GM21717 (cell line): ENCODE measurements around the gene ZSCAN10.

Experiments
- ATAC-seq: cut with Tn5 transposase; IDR thresholded peaks from one replicate; pipeline ENCODE4 v1.9.1; 2021; ENCODE audit warnings: mild to moderate bottlenecking, moderate library complexity; ENCODE audit not compliant: unreplicated experiment

ZSCAN10 gene

DNA sequence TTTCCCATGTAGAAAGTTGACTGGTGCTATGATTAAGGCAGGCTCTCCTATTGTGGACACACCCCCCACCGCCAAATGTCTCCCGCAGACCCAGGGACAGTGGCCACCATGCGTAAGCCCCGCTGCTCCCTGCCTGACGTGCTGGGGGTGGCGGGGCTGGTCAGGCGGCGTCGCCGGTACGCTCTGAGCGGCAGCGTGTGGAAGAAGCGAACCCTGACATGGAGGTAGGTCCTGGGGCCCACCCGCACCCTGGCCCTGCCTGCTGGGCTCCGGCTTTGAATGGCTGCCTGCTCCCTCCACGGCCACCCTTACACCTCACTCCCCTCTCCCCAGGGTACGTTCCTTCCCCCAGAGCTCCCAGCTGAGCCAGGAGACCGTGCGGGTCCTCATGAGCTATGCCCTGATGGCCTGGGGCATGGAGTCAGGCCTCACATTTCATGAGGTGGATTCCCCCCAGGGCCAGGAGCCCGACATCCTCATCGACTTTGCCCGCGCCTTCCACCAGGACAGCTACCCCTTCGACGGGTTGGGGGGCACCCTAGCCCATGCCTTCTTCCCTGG is 49.1 kb downstream of the ZSCAN10 start:
- no peak for ATAC-seq

GRCh38 chr16:3047387-3047720 is 51.7 kb downstream of the ZSCAN10 start:
- no peak for ATAC-seq

DNA sequence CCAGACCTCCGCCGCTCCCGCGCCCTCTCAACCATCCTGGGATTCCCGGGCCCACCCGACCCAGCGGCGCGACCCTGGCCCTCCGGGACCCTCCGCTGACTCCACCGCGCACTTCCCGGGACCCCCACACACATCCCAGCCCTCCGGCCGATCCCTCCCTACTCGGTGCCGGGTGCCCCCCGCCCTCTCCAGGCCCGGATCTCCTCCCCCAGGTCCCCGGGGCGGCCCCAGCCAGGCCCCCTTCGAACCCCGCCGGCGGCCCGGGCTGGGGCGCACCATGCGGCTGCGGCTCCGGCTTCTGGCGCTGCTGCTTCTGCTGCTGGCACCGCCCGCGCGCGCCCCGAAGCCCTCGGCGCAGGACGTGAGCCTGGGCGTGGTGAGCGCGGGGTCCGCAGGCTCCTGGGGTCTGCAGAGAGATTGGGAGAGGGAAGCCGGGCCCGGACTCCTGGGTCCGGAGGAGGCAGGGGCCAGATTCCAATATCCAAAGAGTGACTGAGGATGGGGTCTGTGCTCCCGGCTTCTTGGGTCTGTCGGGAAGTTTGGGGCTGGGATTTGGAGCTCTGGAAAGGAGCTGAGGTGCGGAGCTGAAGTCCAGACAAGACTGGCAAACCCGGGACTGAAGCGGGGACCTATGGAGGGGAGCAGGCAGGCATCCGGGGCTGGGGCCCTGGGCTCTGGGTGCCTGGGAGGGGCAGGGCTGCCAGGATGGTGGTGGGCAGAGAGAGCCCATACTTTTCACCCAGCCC is 52.3 kb downstream of the ZSCAN10 start:
- ATAC-seq = no peak

DNA sequence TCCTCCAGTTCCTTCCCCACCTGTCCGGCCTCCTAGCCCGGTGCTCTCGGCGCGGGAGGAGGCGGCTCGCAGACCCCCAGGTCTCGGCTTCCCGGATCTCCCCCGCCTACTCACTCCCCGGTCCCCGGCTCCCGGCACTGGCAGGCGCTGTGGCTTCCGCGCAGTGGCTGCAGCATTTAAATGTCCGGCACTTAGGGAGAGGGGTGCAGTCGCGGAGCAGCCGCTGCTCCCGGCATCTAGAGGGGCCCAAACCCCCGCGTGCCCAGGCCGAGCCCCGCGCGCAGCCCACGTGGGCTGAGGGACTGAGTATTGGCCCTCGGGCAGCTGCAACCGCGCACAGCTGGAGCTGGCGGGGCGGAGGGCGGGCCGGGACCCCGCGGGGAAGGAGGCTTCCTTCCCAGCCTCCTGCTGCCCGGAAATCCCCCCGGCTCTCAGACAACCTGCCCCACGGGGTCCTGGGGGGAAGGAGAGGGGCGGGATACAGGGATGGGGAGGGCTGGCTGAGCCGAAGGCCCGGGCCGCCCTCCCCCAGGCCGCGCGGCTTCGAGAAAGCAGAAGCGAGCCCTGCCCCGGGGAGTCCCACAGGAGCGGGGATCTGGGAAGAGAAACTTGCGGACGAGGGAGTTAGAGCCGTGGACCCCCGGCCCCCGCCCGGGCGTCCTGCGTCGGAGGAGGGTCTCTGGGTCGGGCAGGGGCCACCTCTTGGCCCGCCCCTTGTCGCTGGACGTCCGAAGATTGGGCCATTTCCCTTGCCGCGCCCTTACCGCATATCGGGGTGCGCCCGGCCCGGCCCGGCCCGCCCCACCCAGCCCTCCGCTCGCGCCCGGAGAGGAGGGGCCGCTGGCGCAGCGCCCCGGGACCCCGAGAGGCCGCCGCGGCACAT is 53.1 kb downstream of the ZSCAN10 start, which contains the start of gene MMP25:
Gene MMP25 (plus strand): TSS at position 804 of the 883 bp plus-strand sequence. CDS start 357 bp downstream, outside the sequence.
- no peak for ATAC-seq

GRCh38 chr16:3044708-3045107 is 54.4 kb downstream of the ZSCAN10 start:
- ATAC-seq = no peak

DNA sequence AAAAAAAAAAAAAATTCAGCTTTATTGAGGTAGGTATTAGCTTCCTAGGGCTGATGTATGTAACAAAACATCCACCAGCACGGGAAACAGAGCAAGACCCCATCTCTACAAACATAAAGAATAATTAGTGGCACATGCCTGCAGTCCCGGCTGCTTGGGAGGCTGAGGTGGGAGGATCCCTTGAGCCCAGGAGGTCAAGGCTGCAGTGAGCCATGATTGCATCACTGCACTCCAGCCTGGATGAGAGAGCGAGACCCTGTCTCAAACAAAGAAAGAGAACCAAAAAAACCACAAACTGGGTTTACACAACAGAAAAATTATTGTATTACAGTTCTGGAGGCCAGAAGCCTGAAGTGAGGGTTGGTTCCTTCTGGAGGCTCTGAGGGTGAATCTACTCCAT is 56.7 kb downstream of the ZSCAN10 start:
- ATAC-seq = no peak

DNA sequence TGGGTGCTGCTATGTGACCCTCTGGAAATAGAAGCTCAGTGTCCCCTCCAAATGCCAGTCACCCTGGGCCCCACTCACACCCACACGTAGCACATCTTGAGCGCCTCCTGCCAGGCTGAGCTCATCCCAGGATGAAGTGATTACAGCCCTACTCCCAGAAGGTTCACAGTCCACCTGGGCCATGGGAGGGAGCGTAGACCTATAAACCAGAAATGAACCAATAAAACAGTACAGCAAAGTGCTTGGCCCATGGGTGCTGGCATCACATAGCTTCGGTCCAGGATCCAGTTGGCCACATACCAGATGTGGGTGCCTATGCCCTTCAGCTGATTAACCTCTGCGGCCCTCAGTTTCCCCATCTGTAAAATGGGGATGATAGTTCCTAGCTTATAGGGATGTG is 60.2 kb downstream of the ZSCAN10 start:
- ATAC-seq = no peak
